ENCODE measurements around the gene ABCG2. TPM values are rescaled to one million over a fixed set of nuclear protein-coding genes. Genes with fewer than 3 reads are reported as not detected.

The ABCG2 gene
- polyA plus RNA-seq, 1 of the 3 experiments (the other 2 are of a cell fraction), result 0.02 TPM

DNA sequence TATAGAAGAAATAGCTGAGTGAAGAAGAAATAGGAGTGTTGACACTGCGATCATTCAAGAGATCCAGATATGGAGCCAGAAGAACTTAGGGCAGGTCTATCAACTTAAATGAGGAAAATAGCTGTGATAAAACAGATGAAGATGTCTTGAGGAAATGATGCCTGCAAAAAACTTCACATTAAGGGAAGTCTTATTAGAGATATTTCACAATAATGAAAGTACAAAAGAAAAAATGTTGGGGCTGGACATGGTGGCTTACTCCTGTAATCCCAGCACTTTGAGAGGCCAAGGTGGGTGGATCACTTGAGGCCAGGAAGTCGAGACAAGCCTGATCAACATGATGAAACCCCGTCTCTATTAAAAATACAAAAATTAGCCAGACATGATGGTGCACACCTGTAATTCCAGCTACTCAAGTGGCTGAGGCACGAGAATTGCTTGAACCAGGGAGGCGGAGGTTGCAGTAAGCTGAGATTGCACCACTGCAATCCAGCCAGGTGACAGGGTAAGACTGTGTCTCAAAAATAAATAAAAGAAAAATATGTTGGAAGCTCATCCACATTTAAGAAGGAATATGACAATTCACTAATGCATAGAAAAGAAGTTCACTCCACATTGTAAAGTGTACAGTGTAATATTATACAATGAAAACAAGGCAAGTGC, 94.7 kb downstream of the ABCG2 start:
- no peak for DNase-seq
- no peaks in the 10 kb centered on the region for H3K27me3 ChIP-seq (ENCODE audit: insufficient read depth)
- 96% methylated on average over 5 of the region's 5 CpGs for WGBS (ENCODE audit: low lambda C conversion rate)
- no peaks in the 10 kb centered on the region for H3K4me1 ChIP-seq (ENCODE audit: control insufficient read depth in 1 of 2, insufficient read depth in 2 of 2, low read depth in 1 of 2, low read length in 1 of 2)
- POLR2A ChIA-PET, result no interaction called here
- H2AFZ ChIP-seq (ENCODE audit: low read depth), result no peak overlapping the region
- H3K27ac ChIP-seq (ENCODE audit: low read depth in 2 of 2, low read length in 1 of 2), result no peak overlapping the region
- CTCF ChIA-PET, result interaction anchor here (1.5 kb wide), 1 partner anchor 11 kb away, joined by 3 read pairs; no protein-coding TSS in a partner anchor
- H3K4me2 ChIP-seq, result no peak overlapping the region
- H4K20me1 ChIP-seq (ENCODE audit: insufficient read depth), result no peaks in the 10 kb centered on the region
- no peaks in the 10 kb centered on the region for H3K9me2 ChIP-seq
- no peaks in the 10 kb centered on the region for H3F3A ChIP-seq (replicated peaks; ENCODE audit: insufficient read depth)
- H3K9ac ChIP-seq, result no peak overlapping the region
- peaks cover 4% of the 10 kb centered on the region; the same call in 1 of the 2 replicates for H3K9me3 ChIP-seq
- H3K36me3 ChIP-seq (replicated peaks in 1 of 2; ENCODE audit: control insufficient read depth in 1 of 2, insufficient read depth in 2 of 2, low read length in 1 of 2), result peaks cover 68 to 75% of the 10 kb centered on the region in 2 experiments
- no peak overlapping the region for H3K4me3 ChIP-seq (ENCODE audit: low read depth in 2 of 2, low read length in 1 of 2)
- no peaks in the 10 kb centered on the region for H3K79me2 ChIP-seq (ENCODE audit: insufficient read depth)
- TF ChIP-seq FOXJ3 (CRISPR knock-in tag; IDR thresholded peaks at IDR 0.05) (no peak), CHD2 (IDR thresholded peaks at IDR 0.05; ENCODE audit: low read length, partially characterized antibody) (no peak), MXI1 (IDR thresholded peaks at IDR 0.05; ENCODE audit: low read depth, low read length) (no peak), RAD21 (IDR thresholded peaks at IDR 0.05; ENCODE audit: low read length) (no peak), SMC3 (IDR thresholded peaks at IDR 0.05; ENCODE audit: low read depth, low read length) (no peak), GABPA (IDR thresholded peaks at IDR 0.05; ENCODE audit: low read depth) (no peak), EP300 (IDR thresholded peaks at IDR 0.05; ENCODE audit: borderline replicate concordance in 1 of 2, low read depth in 1 of 2, low read length in 1 of 2) (no peak)
- TF ChIP-seq, protein P1, sequence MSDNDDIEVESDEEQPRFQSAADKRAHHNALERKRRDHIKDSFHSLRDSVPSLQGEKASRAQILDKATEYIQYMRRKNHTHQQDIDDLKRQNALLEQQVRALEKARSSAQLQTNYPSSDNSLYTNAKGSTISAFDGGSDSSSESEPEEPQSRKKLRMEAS (IDR thresholded peaks at IDR 0.05; ENCODE audit: low read depth), result no peak
- TF ChIP-seq, protein P2, sequence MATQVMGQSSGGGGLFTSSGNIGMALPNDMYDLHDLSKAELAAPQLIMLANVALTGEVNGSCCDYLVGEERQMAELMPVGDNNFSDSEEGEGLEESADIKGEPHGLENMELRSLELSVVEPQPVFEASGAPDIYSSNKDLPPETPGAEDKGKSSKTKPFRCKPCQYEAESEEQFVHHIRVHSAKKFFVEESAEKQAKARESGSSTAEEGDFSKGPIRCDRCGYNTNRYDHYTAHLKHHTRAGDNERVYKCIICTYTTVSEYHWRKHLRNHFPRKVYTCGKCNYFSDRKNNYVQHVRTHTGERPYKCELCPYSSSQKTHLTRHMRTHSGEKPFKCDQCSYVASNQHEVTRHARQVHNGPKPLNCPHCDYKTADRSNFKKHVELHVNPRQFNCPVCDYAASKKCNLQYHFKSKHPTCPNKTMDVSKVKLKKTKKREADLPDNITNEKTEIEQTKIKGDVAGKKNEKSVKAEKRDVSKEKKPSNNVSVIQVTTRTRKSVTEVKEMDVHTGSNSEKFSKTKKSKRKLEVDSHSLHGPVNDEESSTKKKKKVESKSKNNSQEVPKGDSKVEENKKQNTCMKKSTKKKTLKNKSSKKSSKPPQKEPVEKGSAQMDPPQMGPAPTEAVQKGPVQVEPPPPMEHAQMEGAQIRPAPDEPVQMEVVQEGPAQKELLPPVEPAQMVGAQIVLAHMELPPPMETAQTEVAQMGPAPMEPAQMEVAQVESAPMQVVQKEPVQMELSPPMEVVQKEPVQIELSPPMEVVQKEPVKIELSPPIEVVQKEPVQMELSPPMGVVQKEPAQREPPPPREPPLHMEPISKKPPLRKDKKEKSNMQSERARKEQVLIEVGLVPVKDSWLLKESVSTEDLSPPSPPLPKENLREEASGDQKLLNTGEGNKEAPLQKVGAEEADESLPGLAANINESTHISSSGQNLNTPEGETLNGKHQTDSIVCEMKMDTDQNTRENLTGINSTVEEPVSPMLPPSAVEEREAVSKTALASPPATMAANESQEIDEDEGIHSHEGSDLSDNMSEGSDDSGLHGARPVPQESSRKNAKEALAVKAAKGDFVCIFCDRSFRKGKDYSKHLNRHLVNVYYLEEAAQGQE (IDR thresholded peaks at IDR 0.05; ENCODE audit: low read depth, low read length), result no peak
- TF ChIP-seq, protein P3, sequence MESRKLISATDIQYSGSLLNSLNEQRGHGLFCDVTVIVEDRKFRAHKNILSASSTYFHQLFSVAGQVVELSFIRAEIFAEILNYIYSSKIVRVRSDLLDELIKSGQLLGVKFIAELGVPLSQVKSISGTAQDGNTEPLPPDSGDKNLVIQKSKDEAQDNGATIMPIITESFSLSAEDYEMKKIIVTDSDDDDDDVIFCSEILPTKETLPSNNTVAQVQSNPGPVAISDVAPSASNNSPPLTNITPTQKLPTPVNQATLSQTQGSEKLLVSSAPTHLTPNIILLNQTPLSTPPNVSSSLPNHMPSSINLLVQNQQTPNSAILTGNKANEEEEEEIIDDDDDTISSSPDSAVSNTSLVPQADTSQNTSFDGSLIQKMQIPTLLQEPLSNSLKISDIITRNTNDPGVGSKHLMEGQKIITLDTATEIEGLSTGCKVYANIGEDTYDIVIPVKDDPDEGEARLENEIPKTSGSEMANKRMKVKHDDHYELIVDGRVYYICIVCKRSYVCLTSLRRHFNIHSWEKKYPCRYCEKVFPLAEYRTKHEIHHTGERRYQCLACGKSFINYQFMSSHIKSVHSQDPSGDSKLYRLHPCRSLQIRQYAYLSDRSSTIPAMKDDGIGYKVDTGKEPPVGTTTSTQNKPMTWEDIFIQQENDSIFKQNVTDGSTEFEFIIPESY (IDR thresholded peaks at IDR 0.05; ENCODE audit: borderline replicate concordance, low read depth), result no peak
- TF ChIP-seq, protein P4, sequence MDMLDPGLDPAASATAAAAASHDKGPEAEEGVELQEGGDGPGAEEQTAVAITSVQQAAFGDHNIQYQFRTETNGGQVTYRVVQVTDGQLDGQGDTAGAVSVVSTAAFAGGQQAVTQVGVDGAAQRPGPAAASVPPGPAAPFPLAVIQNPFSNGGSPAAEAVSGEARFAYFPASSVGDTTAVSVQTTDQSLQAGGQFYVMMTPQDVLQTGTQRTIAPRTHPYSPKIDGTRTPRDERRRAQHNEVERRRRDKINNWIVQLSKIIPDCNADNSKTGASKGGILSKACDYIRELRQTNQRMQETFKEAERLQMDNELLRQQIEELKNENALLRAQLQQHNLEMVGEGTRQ (IDR thresholded peaks at IDR 0.05; ENCODE audit: borderline replicate concordance, low read depth, low read length), result no peak
